GM18519 (cell line): ENCODE data around the gene RASSF3.
A peak's percentile ranks its signal among the peaks of the same experiment; 100 is the strongest.
"Not testable (repeated sequence)": the region's sequence is repeated elsewhere in the genome, so short reads cannot be mapped to it uniquely, and the experiment has no call there.

Experiments
- ATAC-seq: cut with Tn5 transposase; IDR thresholded peaks from one replicate; pipeline ENCODE4 v1.9.1; 2021; ENCODE audit warnings: mild to moderate bottlenecking, moderate library complexity; ENCODE audit not compliant: unreplicated experiment, low FRiP score

RASSF3 gene

GRCh38 chr12:64595863-64596793 lies 14.2 kb upstream of the RASSF3 start:
- no peak for ATAC-seq

- ATAC-seq, result no peak
Observed at GRCh38 chr12:64598831-64599230, 11.5 kb upstream of the RASSF3 start.

- ATAC-seq, result no peak
Observed at GRCh38 chr12:64600164-64600561, 10.1 kb upstream of the RASSF3 start.

- no peak for ATAC-seq
Observed at GRCh38 chr12:64603183-64603841, 7.0 kb upstream of the RASSF3 start.

- peak; percentile 39 for ATAC-seq
Observed at GRCh38 chr12:64608901-64609535, 1.3 kb upstream of the RASSF3 start.

GRCh38 chr12:64609536-64610078 lies 688 bp upstream of the RASSF3 start:
- no peak for ATAC-seq

- peak; percentile 25 for ATAC-seq
Observed at GRCh38 chr12:64610660-64611340, 505 bp downstream of the RASSF3 start.

GRCh38 chr12:64611341-64612284 lies 1.3 kb downstream of the RASSF3 start:
- no peak for ATAC-seq

- ATAC-seq, result no peak
Observed at GRCh38 chr12:64612843-64613242, 2.5 kb downstream of the RASSF3 start.

- not testable (repeated sequence) for ATAC-seq
Observed at GRCh38 chr12:64613775-64614398, 3.6 kb downstream of the RASSF3 start.

- ATAC-seq, result no peak
Observed at GRCh38 chr12:64616201-64616600, 5.9 kb downstream of the RASSF3 start.

GRCh38 chr12:64618953-64619590 lies 8.8 kb downstream of the RASSF3 start:
- ATAC-seq, result peak; percentile 35

GRCh38 chr12:64621257-64621942 lies 11.1 kb downstream of the RASSF3 start:
- ATAC-seq, result peak; percentile 70

- no peak for ATAC-seq
Observed at GRCh38 chr12:64624035-64624434, 13.7 kb downstream of the RASSF3 start.

- ATAC-seq, result peak; percentile 25
Observed at GRCh38 chr12:64625243-64626077, 15.2 kb downstream of the RASSF3 start.

- not testable (repeated sequence) for ATAC-seq
Observed at GRCh38 chr12:64626588-64626987, 16.3 kb downstream of the RASSF3 start.

- no peak for ATAC-seq
Observed at GRCh38 chr12:64627771-64628170, 17.5 kb downstream of the RASSF3 start.
